HepG2 (cell line): Measurements from ENCODE around the gene ATG13. TPM values are rescaled to one million over a fixed set of nuclear protein-coding genes. Genes with fewer than 3 reads are reported as not detected.

ENCODE experiments used
- CTCF ChIP-seq: sonication (generic); formaldehyde crosslinking; IDR thresholded peaks from 2 replicates; pipeline ENCODE4 v1.5.0; 2020; ENCODE audit warnings: mild to moderate bottlenecking, missing genetic modification reagents, moderate library complexity
- EED ChIP-seq: sonication (generic); formaldehyde crosslinking; IDR thresholded peaks from 2 replicates; pipeline ENCODE4 v1.5.0; 2020; ENCODE audit warnings: mild to moderate bottlenecking, missing genetic modification reagents
- FLYWCH1 ChIP-seq: sonication (generic); formaldehyde crosslinking; IDR thresholded peaks from 2 replicates; pipeline ENCODE4 v1.8.1; 2023; ENCODE audit warnings: mild to moderate bottlenecking, missing genetic modification reagents
- FOXJ3 ChIP-seq: sonication (generic); formaldehyde crosslinking; IDR thresholded peaks from 2 replicates; pipeline ENCODE4 v1.4.0; 2020; ENCODE audit warnings: missing genetic modification reagents, mild to moderate bottlenecking, borderline replicate concordance
- MTA1 ChIP-seq: sonication (generic); formaldehyde crosslinking; IDR thresholded peaks from 2 replicates; pipeline ENCODE4 v1.4.0; 2020; ENCODE audit warnings: missing genetic modification reagents, mild to moderate bottlenecking, borderline replicate concordance
- MTF2 ChIP-seq: sonication (generic); formaldehyde crosslinking; IDR thresholded peaks from 2 replicates; pipeline ENCODE4 v1.5.0; 2020; ENCODE audit warnings: missing genetic modification reagents, borderline replicate concordance
- MXD4 ChIP-seq: IDR thresholded peaks from 2 replicates; pipeline ENCODE4 v1.6.1; 2016; ENCODE audit warnings: mild to moderate bottlenecking, missing biosample characterization, missing genetic modification reagents
- RORA ChIP-seq: sonication (generic); formaldehyde crosslinking; IDR thresholded peaks from 2 replicates; pipeline ENCODE4 v1.5.0; 2020; ENCODE audit warnings: mild to moderate bottlenecking, missing genetic modification reagents, moderate library complexity
- ZFP36L1 ChIP-seq: sonication (generic); formaldehyde crosslinking; IDR thresholded peaks from 2 replicates; pipeline ENCODE4 v1.8.0; 2022; ENCODE audit warnings: mild to moderate bottlenecking, missing genetic modification reagents, moderate library complexity
- ZHX1 ChIP-seq: sonication (generic); formaldehyde crosslinking; IDR thresholded peaks from 2 replicates; pipeline ENCODE4 v1.8.1; 2022; ENCODE audit warnings: low read depth, mild to moderate bottlenecking, missing genetic modification reagents
- ZNF335 ChIP-seq: sonication (generic); formaldehyde crosslinking; IDR thresholded peaks from 2 replicates; pipeline ENCODE4 v1.4.0; 2020; ENCODE audit warnings: missing genetic modification reagents
- polyA plus RNA-seq, 8 experiments: library from polyadenylated mRNA; depleted of rRNA in 3 of 8; stranded (reverse) in 7 of 8; unstranded in 1 of 8; fragments of >200 nt; fragmentation: Illumina TruSeq in 4 of 8; extraction: Trizol in 4 of 8; gene quantifications; 2 replicates each; pipeline versions ENCODE4 v1.2.1 to v1.2.3, GENCODE V29; 2011 to 2016; ENCODE audit warnings: low read depth in 4 of 8, missing spikeins in 1 of 8, mixed read lengths in 1 of 8; ENCODE audit not compliant: insufficient read depth in 1 of 8
- total RNA-seq, 5 experiments: library from RNA; depleted of rRNA; stranded (reverse); fragments of >200 nt; fragmentation: Illumina TruSeq; extraction: Trizol; gene quantifications; 2 replicates each; pipeline ENCODE4 v1.2.3, GENCODE V29; 2016; ENCODE audit warnings: low read depth in 1 of 5
- TF ChIP-seq, protein P1 (sequence below), 2 experiments: IDR thresholded peaks; 2 replicates each; pipeline ENCODE4 v1.6.1; 2011 to 2012; ENCODE audit warnings: low read length in 2 of 2, borderline replicate concordance in 1 of 2, low read depth in 1 of 2, mild to moderate bottlenecking in 1 of 2, moderate library complexity in 1 of 2
- TF ChIP-seq, protein P2 (sequence below): sonication (generic); formaldehyde crosslinking; IDR thresholded peaks from 2 replicates; pipeline ENCODE4 v1.5.0; 2020; ENCODE audit warnings: mild to moderate bottlenecking, missing genetic modification reagents
- TF ChIP-seq, protein P3 (sequence below), 2 experiments: sonication (generic) in 1 of 2; formaldehyde crosslinking in 1 of 2; IDR thresholded peaks; 2 replicates each; pipeline versions ENCODE4 v1.4.0 to v1.6.1; 2018 to 2020; ENCODE audit warnings: missing genetic modification reagents in 2 of 2, borderline replicate concordance in 1 of 2, low read depth in 1 of 2, mild to moderate bottlenecking in 1 of 2, missing biosample characterization in 1 of 2

Gene ATG13
- total and polyA plus RNA-seq, 2 of the 13 experiments (the other 11 are each of a cell fraction or from before 2014, with no cell fraction given): 55.0 to 77.3 TPM

- TF ChIP-seq CTCF (CRISPR knock-in tag): 0 out of 2 replicates have a peak, but pooled peaks have one; percentile 2
- peak; percentile 71; the same call in 1 of the 2 replicates for TF ChIP-seq ZNF335
- no peak for TF ChIP-seq ZFP36L1 (CRISPR knock-in tag)
- TF ChIP-seq FLYWCH1 (CRISPR knock-in tag): 0 out of 2 replicates have a peak, but pooled peaks have one; percentile 30
- TF ChIP-seq, protein P1, sequence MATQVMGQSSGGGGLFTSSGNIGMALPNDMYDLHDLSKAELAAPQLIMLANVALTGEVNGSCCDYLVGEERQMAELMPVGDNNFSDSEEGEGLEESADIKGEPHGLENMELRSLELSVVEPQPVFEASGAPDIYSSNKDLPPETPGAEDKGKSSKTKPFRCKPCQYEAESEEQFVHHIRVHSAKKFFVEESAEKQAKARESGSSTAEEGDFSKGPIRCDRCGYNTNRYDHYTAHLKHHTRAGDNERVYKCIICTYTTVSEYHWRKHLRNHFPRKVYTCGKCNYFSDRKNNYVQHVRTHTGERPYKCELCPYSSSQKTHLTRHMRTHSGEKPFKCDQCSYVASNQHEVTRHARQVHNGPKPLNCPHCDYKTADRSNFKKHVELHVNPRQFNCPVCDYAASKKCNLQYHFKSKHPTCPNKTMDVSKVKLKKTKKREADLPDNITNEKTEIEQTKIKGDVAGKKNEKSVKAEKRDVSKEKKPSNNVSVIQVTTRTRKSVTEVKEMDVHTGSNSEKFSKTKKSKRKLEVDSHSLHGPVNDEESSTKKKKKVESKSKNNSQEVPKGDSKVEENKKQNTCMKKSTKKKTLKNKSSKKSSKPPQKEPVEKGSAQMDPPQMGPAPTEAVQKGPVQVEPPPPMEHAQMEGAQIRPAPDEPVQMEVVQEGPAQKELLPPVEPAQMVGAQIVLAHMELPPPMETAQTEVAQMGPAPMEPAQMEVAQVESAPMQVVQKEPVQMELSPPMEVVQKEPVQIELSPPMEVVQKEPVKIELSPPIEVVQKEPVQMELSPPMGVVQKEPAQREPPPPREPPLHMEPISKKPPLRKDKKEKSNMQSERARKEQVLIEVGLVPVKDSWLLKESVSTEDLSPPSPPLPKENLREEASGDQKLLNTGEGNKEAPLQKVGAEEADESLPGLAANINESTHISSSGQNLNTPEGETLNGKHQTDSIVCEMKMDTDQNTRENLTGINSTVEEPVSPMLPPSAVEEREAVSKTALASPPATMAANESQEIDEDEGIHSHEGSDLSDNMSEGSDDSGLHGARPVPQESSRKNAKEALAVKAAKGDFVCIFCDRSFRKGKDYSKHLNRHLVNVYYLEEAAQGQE (IDR thresholded peaks at IDR 0.05; ENCODE audit: borderline replicate concordance in 1 of 2, low read depth in 1 of 2, low read length in 2 of 2): peak in 1 of 2 experiments; percentile 46; a peak in 1 of 4 replicates
- no peak for TF ChIP-seq MTF2 (CRISPR knock-in tag)
- TF ChIP-seq ZHX1 (CRISPR knock-in tag): no peak
- TF ChIP-seq EED (CRISPR knock-in tag): peak; percentile 87
- TF ChIP-seq FOXJ3 (CRISPR knock-in tag): peak; percentile 76; the same call in 1 of the 2 replicates
- TF ChIP-seq, protein P2, sequence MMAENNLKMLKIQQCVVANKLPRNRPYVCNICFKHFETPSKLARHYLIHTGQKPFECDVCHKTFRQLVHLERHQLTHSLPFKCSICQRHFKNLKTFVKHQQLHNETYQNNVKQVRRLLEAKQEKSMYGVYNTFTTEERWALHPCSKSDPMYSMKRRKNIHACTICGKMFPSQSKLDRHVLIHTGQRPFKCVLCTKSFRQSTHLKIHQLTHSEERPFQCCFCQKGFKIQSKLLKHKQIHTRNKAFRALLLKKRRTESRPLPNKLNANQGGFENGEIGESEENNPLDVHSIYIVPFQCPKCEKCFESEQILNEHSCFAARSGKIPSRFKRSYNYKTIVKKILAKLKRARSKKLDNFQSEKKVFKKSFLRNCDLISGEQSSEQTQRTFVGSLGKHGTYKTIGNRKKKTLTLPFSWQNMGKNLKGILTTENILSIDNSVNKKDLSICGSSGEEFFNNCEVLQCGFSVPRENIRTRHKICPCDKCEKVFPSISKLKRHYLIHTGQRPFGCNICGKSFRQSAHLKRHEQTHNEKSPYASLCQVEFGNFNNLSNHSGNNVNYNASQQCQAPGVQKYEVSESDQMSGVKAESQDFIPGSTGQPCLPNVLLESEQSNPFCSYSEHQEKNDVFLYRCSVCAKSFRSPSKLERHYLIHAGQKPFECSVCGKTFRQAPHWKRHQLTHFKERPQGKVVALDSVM (CRISPR knock-in tag): peak; percentile 64
- TF ChIP-seq, protein P3, sequence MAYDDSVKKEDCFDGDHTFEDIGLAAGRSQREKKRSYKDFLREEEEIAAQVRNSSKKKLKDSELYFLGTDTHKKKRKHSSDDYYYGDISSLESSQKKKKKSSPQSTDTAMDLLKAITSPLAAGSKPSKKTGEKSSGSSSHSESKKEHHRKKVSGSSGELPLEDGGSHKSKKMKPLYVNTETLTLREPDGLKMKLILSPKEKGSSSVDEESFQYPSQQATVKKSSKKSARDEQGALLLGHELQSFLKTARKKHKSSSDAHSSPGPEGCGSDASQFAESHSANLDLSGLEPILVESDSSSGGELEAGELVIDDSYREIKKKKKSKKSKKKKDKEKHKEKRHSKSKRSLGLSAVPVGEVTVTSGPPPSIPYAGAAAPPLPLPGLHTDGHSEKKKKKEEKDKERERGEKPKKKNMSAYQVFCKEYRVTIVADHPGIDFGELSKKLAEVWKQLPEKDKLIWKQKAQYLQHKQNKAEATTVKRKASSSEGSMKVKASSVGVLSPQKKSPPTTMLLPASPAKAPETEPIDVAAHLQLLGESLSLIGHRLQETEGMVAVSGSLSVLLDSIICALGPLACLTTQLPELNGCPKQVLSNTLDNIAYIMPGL (CRISPR knock-in tag; IDR thresholded peaks at IDR 0.05; ENCODE audit: borderline replicate concordance in 1 of 2, low read depth in 1 of 2): peak; percentile 66 to 81; a peak in 3 of 4 replicates
- TF ChIP-seq RORA (CRISPR knock-in tag): 0 out of 2 replicates have a peak, but pooled peaks have one; percentile 12
- TF ChIP-seq MXD4 (CRISPR knock-in tag): no peak
- TF ChIP-seq MTA1 (CRISPR knock-in tag): peak; percentile 25; the same call in 1 of the 2 replicates
These were observed 23.6 kb upstream of the ATG13 start, which contains the start of gene AMBRA1 (continued) for GRCh38 chr11:46593550-46594373.
